Stimulated activated CD8-positive, alpha-beta memory T cell treated with anti-CD3 and anti-CD28 coated beads, Interleukin-12 subunit alpha, Interleukin-12 subunit beta, amount 100 ng/mL, for 4 hours (primary cell): ENCODE data around the gene TMEM255B.

Experiments used
- DNase-seq: peaks from one replicate; pipeline ENCODE4 v3.0.0-alpha.2; 2020; ENCODE audit warnings: low read depth

The TMEM255B gene

DNA sequence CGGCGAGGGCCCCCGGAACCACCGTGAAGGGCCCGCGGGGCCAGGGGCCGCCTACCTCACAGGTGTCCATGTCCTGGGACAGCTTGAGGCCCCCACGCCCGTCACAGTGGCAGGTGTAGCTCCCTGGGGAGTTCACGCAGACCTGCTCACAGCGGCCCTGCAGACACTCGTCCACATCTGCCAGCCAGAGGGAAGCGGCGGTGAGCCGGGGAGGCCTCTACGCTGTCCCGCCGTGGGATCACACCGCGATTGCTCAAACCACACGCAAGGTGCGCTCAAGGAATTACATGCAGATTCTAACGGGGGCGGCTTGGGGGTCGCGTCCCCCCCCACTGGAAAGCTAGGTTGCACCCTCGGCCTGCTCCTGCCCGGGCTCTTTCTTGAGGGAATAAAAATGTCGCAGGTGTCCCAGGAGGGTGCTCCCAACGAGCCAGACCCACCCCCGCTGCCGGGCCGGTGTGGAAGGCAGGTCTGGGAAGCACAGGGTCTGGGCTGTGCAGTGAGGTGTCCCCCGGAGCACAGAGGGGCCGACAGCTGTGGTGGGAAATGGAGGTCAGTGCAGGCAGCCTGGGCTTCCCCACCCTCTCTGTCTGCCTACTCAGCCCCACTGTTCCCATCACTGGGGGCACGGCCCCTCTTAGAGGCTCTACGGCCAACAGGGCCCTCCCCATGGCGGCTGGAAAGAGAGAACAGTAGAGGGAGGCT is 75.6 kb downstream of the TMEM255B start:
- DNase-seq = no peak

DNA sequence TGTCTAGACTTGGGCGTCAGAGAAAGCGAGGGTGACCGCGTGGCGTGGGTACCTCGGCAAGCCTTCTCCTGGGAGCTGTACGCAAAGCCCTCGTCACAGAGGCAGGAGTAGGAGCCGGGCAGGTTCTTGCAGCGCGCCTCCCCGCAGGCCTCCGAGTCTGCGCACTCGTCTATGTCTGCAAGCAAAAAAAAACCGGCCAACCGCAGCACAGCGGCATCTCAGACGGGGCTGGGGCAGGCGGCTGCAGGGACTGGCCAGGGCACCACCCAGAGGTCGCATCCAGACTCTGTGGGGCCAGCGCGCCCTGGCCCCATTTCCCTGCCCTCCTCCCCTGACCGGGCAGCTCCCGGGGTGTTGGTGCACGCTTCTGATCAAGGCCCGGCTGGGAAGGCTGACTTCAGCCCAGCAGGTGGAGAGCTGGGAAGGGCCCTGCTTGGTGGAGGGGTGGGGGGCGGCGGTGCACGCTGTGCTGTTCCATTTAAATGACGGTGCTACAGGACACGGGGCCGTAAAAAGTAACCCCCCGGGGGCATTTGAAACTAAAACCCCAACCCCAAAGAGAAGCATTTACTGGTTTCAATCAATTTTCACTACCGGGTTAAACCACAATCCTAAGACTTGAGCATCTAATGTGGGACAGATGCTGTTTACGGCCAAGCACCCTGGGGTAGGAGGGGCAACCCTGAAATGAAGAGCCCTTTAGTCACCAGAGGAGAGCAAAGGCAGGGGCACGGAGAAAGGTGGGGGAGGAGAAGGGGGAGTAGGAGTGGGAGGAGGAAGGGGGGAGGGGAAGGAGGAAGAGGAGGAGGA is 76.6 kb downstream of the TMEM255B start:
- no peak for DNase-seq

DNA sequence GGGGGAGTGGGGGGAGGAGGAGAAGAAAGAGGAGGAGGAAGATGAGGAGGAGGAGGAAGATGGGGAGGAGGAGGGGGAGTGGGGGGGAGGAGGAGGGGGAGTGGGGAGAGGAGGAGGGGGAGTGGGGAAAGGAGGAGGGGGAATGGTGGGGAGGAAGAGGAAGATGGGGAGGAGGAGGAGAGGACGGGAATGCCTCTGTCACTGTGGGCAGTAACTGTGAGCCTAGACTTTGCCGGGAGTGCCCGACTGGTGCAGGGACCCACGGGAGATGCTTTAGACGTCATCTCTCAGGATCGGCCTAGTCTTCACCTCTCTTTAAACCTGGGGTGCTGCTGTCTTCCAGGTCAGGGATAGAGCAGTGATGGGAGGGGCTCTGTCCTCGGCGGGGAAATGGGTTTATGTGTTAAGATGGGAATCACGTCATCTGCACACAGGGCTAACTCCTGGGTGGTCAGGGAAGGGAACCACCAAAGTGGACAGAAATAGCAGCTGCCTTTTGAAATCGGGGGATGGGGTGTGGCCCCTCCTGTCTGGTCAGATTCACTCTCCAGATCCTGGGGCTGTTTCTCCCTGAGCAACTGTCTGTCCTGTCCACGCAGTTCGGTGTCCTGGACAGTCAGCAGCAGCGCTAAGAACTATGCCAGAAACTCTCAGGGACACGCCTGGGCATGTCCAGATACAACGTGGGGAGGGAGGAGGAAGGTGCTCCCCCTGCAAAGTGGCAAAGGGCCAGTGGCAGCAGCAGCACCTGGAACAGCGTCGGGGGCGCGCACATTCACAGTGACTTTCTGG is 77.9 kb downstream of the TMEM255B start:
- DNase-seq = no peak

DNA sequence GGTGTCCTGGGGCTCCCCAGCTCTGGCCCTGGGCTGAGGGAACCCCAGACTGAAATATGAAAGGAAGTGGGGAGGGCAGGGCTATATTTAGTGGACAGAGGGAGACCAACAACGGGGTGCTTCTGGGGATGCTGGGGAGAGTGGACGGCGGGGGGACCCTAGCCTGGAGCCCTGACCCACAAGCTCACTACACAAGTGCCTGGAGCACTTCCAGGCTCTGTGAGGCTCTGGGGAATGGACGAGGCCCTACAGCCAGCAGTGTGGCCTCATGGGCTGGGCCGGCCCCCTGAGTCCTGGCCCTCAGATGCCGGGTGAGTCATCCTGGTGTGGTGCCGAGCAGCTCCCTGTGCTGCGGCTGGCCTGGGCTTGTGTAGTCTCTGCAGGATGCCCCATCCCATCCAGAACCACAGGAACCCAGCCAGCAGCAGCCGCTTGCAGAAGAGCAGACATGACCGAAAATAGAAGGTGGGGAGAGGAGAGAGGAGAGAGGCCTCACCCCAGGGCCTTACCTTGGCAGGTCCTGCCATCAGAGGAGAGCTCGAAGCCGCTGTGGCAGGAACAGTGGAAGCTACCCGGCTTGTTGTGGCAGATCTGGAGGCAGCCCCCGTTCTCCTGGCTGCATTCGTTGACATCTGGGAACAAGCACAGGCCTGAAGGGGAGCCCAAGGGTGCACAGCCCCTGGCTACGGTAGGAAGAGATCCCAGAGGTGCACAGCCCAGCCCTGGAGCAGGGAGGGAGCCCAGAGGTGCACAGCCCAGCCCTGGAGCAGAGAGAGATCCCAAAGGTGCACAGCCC is 78.7 kb downstream of the TMEM255B start:
- DNase-seq = no peak

DNA sequence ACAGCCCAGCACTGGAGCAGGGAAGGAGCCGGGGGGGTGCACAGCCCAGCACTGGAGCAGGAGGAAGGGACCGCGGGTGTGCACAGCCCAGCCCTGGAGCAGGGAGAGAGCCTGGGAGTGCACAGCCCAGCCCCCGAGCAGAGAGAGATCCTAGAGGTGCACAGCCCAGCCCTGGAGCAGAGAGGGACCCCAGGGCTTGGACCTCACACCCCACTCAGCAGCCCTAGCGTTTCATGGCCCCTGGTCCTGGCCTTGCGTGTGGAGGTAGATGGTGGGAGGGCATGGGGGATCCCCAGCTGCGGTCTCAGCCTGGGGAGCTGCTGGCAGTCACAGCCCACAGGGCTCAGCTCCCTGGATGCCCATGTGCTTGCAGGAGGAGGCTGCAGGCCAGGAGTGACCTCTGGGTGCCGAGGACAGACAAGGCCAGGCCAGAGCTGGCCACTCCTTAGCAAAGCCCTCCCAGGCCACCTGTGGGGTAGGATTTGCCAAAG is 79.7 kb downstream of the TMEM255B start:
- no peak for DNase-seq

DNA sequence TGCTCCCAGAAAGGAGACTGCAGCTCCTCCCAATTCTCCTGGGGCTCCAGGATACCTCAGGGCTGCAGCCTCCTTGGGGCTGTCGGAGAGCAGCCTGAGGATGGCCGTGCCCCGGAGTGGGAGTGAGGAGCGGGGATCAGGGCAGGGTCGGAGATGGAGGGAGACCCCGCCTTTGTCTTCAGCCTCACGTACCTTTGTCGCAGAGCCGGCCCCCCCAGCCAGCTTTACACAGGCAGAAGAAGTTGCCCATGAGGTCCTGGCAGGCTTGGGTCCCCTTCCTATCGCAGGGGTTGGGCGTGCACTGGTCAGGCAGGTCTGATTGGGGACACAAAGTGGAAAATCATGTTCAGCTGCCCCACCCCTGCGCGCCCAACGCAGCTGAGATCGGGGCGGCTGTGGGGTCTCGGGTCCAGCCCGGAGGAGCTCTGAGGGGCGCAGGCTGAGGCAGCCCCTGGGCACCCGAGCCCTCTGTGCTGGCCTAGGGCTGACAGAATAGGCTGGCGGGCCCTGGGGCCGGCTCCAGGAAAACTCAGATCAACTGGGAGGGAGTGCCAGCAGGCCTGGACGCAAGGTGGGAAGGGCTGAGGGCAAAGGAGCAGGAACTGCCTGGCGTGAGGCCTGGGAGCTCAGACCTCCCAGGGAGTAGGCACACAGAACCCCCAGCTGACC is 80.6 kb downstream of the TMEM255B start:
- no peak for DNase-seq

DNA sequence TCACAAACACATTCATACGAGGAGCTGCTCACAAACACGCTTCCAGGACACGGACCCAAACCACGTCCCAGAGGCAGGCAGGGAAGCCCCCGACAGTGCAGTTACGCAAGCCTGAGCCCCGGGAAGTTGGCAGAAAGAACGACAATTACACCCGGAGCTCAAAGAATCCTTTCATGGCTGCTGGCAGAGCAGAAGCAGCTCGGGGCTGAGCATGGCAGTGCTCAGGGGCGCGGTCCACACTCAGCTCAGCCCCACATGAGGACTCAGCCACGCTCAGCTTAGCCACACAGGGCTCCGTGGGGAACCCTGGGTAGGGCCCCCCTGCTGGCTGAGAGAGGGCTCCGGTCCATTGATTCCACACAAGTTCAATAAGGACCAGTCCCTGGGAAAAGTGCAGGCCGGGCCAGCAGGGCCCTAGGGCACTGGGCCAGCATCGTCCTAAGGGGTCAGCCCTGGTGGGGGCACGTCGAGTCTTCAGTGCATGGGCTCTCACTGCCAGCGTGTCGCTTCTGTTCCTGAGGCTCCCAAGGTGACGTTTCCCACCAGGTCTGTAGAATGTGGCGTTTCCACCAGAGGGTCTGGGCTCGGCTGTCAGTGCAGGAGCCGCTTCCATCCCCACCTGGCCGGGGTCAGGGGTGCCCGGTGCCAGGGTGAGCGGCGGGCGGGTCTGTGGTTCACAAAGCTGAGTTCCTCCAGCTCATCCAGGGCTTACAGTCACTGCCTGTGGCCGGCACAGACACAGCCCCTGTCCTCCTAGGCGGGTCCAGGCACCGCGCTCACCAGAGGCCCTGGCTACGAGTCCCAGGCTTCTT is 81.7 kb downstream of the TMEM255B start:
- no peak for DNase-seq

DNA sequence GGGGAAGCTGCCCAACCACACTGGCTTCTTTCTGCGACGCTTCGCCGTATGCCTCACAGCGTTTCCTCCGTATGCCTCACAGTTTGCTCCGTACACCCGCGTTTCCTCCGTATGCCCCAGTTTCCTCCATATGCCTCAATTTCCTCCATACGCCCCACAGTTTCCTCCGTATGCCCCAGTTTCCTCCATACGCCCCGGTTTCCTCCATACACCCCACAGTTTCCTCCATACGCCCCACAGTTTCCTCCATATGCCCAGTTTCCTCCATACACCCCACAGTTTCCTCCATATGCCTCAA is 82.3 kb downstream of the TMEM255B start:
- no peak for DNase-seq

DNA sequence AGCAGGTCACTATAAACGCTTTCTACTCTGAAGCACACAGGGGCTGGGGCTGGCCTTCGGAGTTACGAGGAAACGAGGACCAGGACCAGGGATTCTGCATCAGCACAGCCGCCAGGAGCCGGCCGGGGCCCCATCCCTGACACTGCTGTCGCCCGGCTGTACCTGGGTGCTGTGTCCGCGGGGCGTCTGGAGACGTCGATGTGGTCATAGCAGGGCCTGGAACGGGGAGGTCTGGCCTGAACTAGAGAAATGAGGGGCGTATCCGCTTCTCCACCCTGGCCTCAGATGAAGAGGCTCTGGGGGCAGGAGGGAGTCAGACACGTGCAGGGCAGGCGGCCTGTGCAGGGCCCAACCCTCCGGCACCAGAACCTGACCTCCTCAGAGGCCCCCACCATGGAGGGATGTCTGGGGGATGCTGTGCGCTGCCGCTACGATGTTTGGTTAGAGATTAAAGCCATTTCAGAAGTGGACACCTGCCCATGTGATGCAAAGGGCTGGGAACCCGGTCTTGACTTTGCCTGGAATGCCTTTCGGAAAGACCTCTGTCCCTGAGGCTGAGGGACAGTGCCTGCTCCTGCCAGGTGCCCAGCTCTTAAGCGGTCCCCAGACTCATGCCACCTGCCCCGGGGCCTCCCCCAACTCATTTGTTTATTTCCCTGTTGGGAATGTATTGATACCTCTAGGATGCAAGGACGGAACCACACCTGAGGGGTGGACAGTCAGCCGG is 83.5 kb downstream of the TMEM255B start:
- DNase-seq = no peak

DNA sequence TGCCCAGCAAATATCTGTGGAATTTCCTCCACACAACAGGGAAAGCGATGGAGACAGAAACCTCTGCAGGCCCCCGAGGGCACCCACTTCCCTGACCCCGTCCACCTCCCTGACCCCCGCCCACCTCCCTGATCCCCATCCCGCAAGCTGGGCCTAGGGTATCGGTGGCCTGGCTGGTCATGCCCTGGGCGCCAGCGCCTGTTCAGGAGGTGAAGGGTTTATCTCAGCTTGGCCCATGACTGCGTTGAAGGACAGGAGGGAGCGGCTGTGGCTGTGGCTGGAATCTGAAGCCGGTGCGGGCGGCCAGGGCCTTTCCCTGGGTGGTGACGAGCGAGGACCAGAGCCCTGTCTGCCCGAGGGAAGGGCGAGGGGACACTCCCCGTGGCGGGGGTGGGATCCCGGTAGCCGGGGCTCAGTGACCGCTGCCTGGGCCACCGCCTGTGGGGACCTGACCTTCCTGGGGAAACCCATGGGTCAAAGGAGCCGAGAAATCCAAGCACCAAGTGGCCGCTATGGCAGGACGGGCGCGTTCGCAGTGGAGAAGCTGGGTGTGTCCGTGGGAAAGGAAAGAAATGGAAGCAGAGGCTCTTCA is 84.1 kb downstream of the TMEM255B start:
- no peak for DNase-seq

DNA sequence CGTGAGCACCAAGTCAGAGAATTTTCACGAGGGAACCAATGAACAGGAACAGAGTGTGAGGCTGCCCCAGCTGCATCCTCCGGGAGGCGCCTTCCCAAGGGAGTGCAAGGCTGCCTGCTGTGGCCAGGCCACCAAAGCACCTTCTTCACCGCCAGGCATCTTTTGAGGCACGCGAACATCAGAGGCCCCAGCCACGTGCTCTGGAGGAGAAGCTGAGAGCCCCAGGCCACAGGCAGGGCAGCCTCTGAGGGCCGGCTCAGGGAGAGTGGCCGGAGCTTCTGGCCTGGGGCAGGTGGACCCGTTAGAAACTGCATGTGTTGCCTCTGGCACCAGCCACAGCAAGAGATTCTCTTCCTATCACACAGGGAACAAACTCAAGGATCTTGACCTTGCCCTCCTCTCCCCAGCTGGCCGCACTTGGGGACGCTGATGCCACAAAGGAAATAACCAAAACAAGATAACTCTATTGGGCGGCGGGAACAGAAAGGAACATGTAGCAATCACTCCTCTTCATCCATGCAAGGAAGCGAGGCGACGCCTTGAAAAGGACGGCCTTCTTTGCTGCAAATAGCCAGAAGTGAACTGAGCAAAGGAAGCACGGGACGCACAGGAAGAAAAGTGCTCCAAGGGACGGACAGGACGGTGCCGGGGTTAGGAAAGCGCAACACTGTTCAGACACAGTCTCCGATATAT is 85.0 kb downstream of the TMEM255B start:
- no peak for DNase-seq

DNA sequence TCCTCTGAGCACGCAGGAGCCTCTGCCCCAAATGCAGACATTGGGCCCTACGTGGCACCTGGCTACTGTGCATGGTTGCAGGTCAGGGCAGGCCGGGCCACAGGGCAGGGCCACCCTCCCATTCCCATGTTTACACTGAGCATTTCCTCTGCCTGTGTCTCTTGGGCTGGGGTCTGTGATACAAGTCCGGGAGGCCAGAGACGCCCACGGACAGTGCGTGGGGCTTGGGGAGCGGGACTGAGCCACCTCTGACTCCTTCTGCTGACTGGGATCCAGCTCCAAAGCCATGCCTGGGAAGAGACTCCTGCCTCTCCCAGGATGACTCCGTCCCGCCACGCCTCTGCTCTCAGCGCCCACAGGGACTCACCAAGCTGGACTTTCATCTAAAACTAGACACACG is 86.0 kb downstream of the TMEM255B start:
- no peak for DNase-seq

DNA sequence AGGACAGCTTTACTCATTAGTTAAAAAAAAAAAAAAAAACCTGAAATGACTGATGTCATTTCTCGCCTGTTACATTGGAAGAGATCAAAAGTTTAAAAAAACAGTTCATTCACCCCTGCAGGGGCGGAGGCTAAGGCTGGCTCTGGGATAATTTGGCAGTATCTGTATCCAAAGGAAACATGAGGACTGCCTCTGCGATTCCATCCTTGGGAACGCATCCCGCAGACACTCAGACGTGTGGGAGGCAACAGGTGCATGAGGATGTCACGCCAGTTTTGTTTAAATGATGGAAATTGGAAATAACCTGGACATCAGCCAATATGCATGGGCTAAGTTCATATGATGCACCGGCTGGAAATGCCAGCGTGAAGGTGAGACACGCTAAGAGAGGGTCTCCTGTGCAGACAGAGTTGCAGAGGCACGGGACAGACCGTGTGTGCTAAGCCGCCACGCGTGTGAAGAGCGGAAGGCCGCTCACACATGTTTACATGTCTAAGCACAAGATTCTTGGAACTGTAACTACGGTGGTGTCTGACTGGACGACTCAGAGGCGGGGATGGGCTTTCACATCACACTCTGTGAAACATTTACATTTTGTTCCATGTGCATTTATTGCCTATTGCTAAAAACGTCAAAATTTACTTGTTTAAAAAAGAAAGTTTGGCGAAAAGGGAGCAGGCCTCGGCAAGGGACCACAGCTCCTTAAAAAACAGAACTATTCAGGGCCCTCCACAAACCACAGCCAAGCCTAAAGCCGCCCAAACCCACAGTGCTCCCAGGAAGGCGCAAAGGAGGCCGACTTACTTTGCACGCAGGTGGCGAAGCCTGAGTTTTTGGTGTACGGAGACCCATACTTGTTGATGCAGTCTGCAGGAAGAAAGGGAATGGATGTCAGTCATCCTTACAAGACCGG is 87.0 kb downstream of the TMEM255B start:
- DNase-seq = no peak

DNA sequence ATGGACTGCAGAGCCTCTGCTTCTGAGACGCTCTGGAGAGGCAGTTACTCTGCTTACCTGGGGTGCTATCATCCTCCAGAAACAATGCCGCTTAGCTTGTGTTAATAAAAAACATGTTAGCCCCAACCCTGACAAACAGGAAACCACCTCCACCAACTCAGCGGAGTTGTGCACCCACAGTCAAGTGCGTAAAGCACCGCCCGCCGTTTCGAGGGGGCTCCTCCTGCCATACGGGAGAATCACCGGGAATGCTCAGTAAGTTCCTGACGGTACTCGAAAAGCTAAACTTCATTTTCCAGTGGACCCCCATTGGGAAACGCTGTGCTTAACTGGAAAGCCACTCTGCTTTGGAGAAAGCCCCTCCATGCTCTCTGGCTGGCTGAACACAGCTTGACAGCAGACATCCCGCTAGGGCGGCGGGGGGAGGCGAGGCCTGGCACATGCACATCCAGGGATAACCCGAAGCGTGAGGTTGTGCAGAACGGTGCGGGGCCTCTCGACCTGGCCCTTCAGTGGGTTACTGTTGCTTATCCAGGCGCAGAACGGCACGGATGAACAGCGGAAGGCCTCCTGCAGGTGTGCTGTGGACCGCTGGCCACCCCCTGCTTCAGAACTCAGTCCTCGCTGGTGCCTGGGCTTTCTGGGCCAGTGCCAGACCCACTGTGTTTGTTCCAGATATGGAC is 87.8 kb downstream of the TMEM255B start:
- no peak for DNase-seq

DNA sequence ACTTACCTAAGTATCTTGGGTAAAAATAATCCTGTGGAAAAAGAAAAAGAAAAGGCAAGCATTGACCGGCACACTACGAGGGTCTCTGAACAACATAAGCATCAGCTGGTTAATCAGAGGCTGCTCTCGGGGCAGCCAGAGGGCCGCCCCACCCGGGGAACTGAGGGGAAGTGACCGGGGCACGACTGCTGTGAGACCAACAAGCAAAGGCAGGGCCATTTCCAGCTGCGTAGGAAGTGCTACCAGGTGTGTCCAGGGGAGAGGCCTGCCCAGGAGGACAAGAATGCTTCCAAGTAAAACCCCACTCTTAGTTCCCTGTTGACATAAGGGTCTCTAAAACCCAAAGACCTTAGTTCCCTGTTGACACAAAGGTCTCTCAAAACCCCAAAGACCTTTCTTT is 89.0 kb downstream of the TMEM255B start:
- no peak for DNase-seq

DNA sequence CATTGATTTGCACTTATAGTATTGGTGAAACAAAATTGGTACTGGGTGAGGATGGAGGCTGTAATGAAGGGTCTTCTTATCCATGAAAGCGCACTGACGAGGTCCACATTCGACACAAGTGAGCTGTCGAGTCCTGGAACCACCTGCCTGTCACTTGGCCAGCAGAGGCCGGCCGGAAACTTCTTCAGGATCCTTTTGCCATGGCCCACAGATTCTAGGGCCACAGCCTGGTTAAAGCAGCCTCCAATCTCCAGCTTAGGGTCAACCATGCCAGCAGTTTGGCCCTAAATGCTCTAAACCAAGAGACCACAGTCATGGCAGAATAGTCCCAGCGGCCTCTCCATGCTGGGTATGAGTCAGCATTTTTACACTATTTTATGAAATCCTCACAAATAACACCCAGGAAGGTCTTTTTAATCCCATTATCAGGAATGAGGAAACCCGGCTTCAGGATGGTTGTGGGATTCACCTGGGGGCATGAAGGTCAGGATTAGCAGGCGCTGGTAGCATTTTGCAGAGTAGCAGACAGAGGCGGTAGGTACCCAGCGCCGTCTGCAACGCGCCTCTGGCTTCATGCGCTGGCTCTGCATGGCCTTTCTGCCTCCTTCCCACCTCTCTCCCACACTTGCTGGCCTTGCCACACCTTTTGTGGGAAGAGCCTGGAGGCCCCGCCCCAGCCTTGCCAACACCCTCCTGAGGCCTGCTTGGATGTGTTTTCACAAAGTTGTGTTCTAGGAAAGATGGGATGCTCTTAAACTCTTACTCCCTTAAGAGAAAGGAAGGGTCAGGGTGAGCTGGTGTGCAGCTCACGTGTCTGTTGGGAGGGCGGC is 89.6 kb downstream of the TMEM255B start:
- DNase-seq = no peak
